LNCAP (cell line): ENCODE measurements around the gene HS6ST3.

ENCODE experiments used
- CTCF ChIP-seq: fragments of 450-650 bp; IDR thresholded peaks from 2 replicates; pipeline ENCODE4 v1.5.1; 2017; ENCODE audit warnings: mild to moderate bottlenecking

Gene HS6ST3

GRCh38 chr13:96090240-96091101 is 564 bp downstream of the HS6ST3 start:
- TF ChIP-seq CTCF: no peak

GRCh38 chr13:96091164-96092117 is 1.5 kb downstream of the HS6ST3 start:
- TF ChIP-seq CTCF: no peak

- TF ChIP-seq CTCF: no peak
These were observed 3.5 kb downstream of the HS6ST3 start for GRCh38 chr13:96093296-96094006.

GRCh38 chr13:96100457-96101220 is 10.7 kb downstream of the HS6ST3 start:
- TF ChIP-seq CTCF: no peak

- TF ChIP-seq CTCF: no peak
These were observed 14.6 kb downstream of the HS6ST3 start for GRCh38 chr13:96104516-96104915.

- TF ChIP-seq CTCF: no peak
These were observed 19.2 kb downstream of the HS6ST3 start for GRCh38 chr13:96109125-96109524.
